Measurements from ENCODE around the gene IRS1.
A peak's percentile ranks its signal among the peaks of the same experiment; 100 is the strongest.

The IRS1 gene

DNA sequence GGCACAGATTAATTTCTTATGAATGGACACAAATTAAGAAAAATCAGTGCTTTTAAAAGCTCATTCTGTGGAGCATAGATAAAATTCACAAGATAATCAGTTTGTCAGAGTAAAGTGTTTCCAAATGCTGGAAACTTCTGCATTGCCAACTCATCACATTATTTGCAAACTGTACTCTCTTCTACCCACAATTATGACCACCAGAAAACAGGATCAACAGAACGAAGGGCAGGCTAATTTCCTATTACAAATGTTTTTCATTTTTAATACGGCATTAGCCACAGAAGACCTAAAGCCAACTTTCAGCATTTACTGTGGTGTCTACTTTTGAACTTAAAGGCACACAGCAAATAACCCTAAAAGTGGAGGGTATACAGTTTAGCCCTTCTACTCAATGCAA, 6.0 kb downstream of the IRS1 start:
- no peaks in the 10 kb centered on the region for H3K27me3 ChIP-seq
- no peaks in the 10 kb centered on the region for H3K36me3 ChIP-seq
- no peaks in the 10 kb centered on the region for H3K4me1 ChIP-seq
- TF ChIP-seq, protein P1, sequence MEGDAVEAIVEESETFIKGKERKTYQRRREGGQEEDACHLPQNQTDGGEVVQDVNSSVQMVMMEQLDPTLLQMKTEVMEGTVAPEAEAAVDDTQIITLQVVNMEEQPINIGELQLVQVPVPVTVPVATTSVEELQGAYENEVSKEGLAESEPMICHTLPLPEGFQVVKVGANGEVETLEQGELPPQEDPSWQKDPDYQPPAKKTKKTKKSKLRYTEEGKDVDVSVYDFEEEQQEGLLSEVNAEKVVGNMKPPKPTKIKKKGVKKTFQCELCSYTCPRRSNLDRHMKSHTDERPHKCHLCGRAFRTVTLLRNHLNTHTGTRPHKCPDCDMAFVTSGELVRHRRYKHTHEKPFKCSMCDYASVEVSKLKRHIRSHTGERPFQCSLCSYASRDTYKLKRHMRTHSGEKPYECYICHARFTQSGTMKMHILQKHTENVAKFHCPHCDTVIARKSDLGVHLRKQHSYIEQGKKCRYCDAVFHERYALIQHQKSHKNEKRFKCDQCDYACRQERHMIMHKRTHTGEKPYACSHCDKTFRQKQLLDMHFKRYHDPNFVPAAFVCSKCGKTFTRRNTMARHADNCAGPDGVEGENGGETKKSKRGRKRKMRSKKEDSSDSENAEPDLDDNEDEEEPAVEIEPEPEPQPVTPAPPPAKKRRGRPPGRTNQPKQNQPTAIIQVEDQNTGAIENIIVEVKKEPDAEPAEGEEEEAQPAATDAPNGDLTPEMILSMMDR (IDR thresholded peaks at IDR 0.05; ENCODE audit: low read depth, low read length) = no peak
- DNase-seq = no peak
- H3K4me3 ChIP-seq (ENCODE audit: low read depth, low read length) = no peak overlapping the region
- no peaks in the 10 kb centered on the region for H3K9me3 ChIP-seq

GRCh38 chr2:226792155-226792881, 7.3 kb downstream of the IRS1 start:
- no peak for DNase-seq
- Histone ChIP-seq H3K4me3 (ENCODE audit: low read depth, low read length) (peak overlapping the region; percentile 69), H3K27me3 (no peaks in the 10 kb centered on the region), H3K36me3 (no peaks in the 10 kb centered on the region), H3K9me3 (no peaks in the 10 kb centered on the region), H3K4me1 (no peaks in the 10 kb centered on the region)
- TF ChIP-seq, protein P1 (IDR thresholded peaks at IDR 0.05; ENCODE audit: low read depth, low read length) = no peak

DNA sequence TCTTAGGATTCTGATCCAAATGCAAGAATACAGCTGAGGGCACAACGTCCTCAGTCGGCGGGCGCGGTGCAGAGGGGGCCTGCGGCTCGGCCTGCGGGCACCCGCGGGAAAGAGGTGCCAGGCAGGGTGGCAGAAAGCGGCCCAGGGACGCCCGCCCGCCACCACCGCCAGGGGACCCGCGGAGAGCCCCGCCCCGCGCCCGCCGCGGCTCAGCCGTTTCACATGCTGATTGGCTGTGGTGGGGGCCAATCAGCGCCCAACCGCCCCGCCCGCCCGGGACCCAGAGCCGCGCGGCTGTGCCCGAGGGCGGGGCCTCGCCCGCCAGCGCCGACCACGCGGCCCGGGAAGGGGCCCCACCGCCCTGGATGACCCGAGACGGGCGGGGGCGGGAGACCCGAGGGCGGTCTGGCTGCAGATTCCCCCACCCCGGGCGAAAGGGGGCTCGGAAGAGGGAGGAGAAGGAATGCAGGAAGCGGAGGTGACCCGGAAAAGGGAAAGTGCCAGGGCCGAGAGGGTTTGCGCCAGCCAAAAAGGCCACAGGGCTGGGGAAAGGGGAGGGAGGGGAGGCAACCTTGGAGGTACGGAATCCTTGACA, 8.0 kb downstream of the IRS1 start:
- Histone ChIP-seq H3K4me1 (no peaks in the 10 kb centered on the region), H3K36me3 (no peaks in the 10 kb centered on the region), H3K27me3 (no peaks in the 10 kb centered on the region), H3K9me3 (no peaks in the 10 kb centered on the region), H3K4me3 (ENCODE audit: low read depth, low read length) (peak overlapping the region; percentile 69)
- DNase-seq = peak; percentile 96
- TF ChIP-seq, protein P1 (IDR thresholded peaks at IDR 0.05; ENCODE audit: low read depth, low read length) = peak; percentile 12; the same call in 1 of the 2 replicates

DNA sequence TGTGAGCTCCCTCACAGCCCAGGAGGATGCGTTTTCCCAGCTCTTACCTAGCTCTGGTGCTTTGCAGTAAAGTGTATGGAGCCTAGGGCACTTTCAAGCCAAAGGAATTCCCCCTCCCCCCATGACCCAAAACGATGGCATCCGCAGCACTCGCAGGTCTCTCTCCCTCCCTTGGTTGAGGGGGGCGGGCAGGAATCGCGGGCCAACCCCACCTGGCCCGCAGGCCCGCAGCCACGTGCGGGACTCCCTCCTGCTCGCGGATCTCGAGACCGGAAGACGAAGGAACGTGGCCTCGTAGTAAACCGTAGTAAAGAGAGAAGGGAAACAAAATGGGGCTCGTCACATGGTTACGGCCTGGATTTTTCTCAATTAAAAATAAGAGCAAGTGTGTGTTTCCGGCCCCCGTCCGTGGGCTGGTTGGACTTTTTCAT, 8.5 kb downstream of the IRS1 start:
- Histone ChIP-seq H3K36me3 (no peaks in the 10 kb centered on the region), H3K27me3 (no peaks in the 10 kb centered on the region), H3K4me3 (ENCODE audit: low read depth, low read length) (peak overlapping the region; percentile 67), H3K4me1 (no peaks in the 10 kb centered on the region), H3K9me3 (no peaks in the 10 kb centered on the region)
- no peak for DNase-seq
- TF ChIP-seq, protein P1 (IDR thresholded peaks at IDR 0.05; ENCODE audit: low read depth, low read length) = no peak

- Histone ChIP-seq H3K9me3 (no peaks in the 10 kb centered on the region), H3K36me3 (no peaks in the 10 kb centered on the region), H3K27me3 (no peaks in the 10 kb centered on the region), H3K4me3 (ENCODE audit: low read depth, low read length) (no peak overlapping the region), H3K4me1 (no peaks in the 10 kb centered on the region)
- TF ChIP-seq, protein P1 (IDR thresholded peaks at IDR 0.05; ENCODE audit: low read depth, low read length) = no peak
- no peak for DNase-seq
Measured at GRCh38 chr2:226790431-226790830, 9.2 kb downstream of the IRS1 start.

DNA sequence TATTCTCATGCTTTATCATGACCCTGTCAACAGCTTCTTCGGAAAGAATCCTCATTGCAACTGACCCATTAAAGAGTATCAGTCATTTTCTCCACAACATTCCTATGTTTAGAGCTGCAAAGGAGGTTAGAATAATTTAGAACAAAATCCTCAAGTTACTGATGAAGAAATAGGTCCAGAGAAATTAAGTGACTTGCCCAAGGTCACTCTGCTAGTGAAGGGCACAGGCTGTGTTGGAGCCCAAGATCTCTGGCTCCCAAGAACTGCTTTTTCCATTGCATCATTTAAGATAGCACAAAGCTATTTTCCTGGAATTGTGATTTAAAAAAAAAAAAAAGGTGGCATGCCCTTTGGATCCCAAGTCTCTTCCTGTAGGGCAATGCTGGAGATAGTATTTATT, 9.6 kb downstream of the IRS1 start:
- H3K9me3 ChIP-seq = no peaks in the 10 kb centered on the region
- no peak overlapping the region for H3K4me3 ChIP-seq (ENCODE audit: low read depth, low read length)
- H3K36me3 ChIP-seq = no peaks in the 10 kb centered on the region
- H3K4me1 ChIP-seq = no peaks in the 10 kb centered on the region
- no peak for DNase-seq
- no peaks in the 10 kb centered on the region for H3K27me3 ChIP-seq
- TF ChIP-seq, protein P1 (IDR thresholded peaks at IDR 0.05; ENCODE audit: low read depth, low read length) = no peak

Data from BE2C (cell line).